ENCODE measurements around the gene GIT2.

GIT2 gene

GRCh38 chr12:109920261-109920780 lies 75.8 kb downstream of the GIT2 start (continued):
- TF ChIP-seq PATZ1 (tag by site-specific recombination; IDR thresholded peaks at IDR 0.05) (no peak), ZNF623 (tag by site-specific recombination; IDR thresholded peaks at IDR 0.05) (no peak), HOXA7 (CRISPR knock-in tag; IDR thresholded peaks at IDR 0.05; ENCODE audit: borderline replicate concordance) (no peak), KLF9 (tag by site-specific recombination; IDR thresholded peaks at IDR 0.05; ENCODE audit: low read depth) (no peak), ZNF48 (tag by site-specific recombination; IDR thresholded peaks at IDR 0.05) (no peak), GFI1B (tag by site-specific recombination; IDR thresholded peaks at IDR 0.05) (no peak), SCRT1 (tag by site-specific recombination; IDR thresholded peaks at IDR 0.05; ENCODE audit: borderline replicate concordance) (no peak), ZNF398 (tag by site-specific recombination; IDR thresholded peaks at IDR 0.05) (no peak), ZBTB20 (tag by site-specific recombination; IDR thresholded peaks at IDR 0.05) (no peak)

GRCh38 chr12:109919456-109919855 lies 76.7 kb downstream of the GIT2 start:
- H3K4me3 ChIP-seq (ENCODE audit: low read depth, low read length) = no peak overlapping the region
- H3K36me3 ChIP-seq (ENCODE audit: control insufficient read depth in 2 of 2, insufficient read depth in 1 of 2, low read length in 2 of 2) = peaks cover 16 to 47% of the 10 kb centered on the region in 2 experiments
- ChIA-PET CTCF (interaction anchor here (1.3 to 1.7 kb wide), 2 partner anchors 9 to 13 kb away, joined by 3 to 9 read pairs; no protein-coding TSS in a partner anchor), POLR2A (no interaction called here)
- no peaks in the 10 kb centered on the region for H3K9me3 ChIP-seq (ENCODE audit: control insufficient read depth, insufficient read depth, low read depth, low read length)
- no peak for TF ChIP-seq ZNF26 (tag by site-specific recombination; IDR thresholded peaks at IDR 0.05)
- TF ChIP-seq GFI1B (tag by site-specific recombination; IDR thresholded peaks at IDR 0.05) = no peak
- H3K4me1 ChIP-seq (ENCODE audit: control insufficient read depth, insufficient read depth, low read length) = no peaks in the 10 kb centered on the region
- H3K27ac ChIP-seq (ENCODE audit: extremely low read depth, low read depth, low read length) = no peak overlapping the region

GRCh38 chr12:109916045-109916444 lies 80.1 kb downstream of the GIT2 start:
- TF ChIP-seq PRDM2 (tag by site-specific recombination; IDR thresholded peaks at IDR 0.05; ENCODE audit: borderline replicate concordance) (no peak), ZNF350 (tag by site-specific recombination; IDR thresholded peaks at IDR 0.05) (no peak), ZNF558 (tag by site-specific recombination; IDR thresholded peaks at IDR 0.05) (no peak)
- H3K9me3 ChIP-seq (ENCODE audit: control insufficient read depth, insufficient read depth, low read depth, low read length) = no peaks in the 10 kb centered on the region
- peaks cover 19 to 68% of the 10 kb centered on the region in 2 experiments for H3K36me3 ChIP-seq (ENCODE audit: control insufficient read depth in 2 of 2, insufficient read depth in 1 of 2, low read length in 2 of 2)
- POLR2A ChIA-PET = no interaction called here
- CTCF ChIA-PET = interaction anchor here (0.6 kb wide), 1 partner anchor 25 kb away, joined by 4 read pairs; no protein-coding TSS in a partner anchor
- no peak overlapping the region for H3K4me3 ChIP-seq (ENCODE audit: low read depth, low read length)
- H3K4me1 ChIP-seq (ENCODE audit: control insufficient read depth, insufficient read depth, low read length) = no peaks in the 10 kb centered on the region
- no peak overlapping the region for H3K27ac ChIP-seq (ENCODE audit: extremely low read depth, low read depth, low read length)
